Measurements from ENCODE around the gene TEX12. TPM values are rescaled to one million over a fixed set of nuclear protein-coding genes. Genes with fewer than 3 reads are reported as not detected.

Gene TEX12
- total RNA-seq, 1 donor from 2014 or later, result not detected

DNA sequence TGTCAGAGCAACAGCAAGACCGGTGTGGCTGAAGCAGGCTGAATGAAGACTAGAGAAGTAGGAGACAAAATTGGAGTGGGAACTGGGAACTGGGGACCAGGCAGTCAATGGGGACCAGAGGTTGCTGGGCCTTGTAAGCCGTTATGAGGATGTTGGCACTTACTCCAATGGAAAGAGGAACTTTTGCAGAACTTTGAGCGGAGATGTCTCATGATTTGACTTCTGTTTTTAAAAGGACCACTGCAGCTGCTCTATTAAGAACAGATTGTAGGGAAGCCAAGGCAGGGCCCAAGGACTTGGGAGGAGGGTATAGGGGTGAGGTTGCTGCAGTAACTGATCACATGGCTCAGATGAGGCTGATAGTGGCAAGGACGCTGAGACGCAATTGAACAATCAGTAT is 37.5 kb upstream of the TEX12 start:
- DNase-seq (ENCODE audit: low read depth), result no peak
- TF ChIP-seq, protein P1, sequence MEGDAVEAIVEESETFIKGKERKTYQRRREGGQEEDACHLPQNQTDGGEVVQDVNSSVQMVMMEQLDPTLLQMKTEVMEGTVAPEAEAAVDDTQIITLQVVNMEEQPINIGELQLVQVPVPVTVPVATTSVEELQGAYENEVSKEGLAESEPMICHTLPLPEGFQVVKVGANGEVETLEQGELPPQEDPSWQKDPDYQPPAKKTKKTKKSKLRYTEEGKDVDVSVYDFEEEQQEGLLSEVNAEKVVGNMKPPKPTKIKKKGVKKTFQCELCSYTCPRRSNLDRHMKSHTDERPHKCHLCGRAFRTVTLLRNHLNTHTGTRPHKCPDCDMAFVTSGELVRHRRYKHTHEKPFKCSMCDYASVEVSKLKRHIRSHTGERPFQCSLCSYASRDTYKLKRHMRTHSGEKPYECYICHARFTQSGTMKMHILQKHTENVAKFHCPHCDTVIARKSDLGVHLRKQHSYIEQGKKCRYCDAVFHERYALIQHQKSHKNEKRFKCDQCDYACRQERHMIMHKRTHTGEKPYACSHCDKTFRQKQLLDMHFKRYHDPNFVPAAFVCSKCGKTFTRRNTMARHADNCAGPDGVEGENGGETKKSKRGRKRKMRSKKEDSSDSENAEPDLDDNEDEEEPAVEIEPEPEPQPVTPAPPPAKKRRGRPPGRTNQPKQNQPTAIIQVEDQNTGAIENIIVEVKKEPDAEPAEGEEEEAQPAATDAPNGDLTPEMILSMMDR (conservative IDR thresholded peaks at IDR 0.05; ENCODE audit: low read depth, low read length), result no peak
- H3K4me3 ChIP-seq (ENCODE audit: low read depth, low read length), result no peak overlapping the region

DNA sequence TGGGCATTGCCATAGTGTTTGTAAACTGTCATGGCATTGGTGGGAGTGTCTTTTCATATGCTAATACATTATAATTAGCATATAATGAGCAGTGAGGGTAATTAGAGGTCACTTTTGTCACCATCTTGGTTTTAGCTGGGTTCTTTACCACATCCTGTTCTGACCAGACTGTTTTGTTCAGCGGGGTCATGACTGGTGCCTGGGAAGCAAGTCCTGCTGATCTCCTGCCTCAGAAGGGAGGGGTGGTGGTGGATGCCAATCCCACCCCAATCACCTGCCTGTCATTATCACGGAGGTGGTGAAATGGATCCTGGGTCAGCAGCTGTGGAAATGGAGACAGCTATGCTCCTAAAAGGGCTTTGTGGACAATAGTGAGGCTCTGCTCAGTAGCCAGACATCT is 34.4 kb upstream of the TEX12 start:
- TF ChIP-seq, protein P1 (conservative IDR thresholded peaks at IDR 0.05; ENCODE audit: low read depth, low read length), result no peak
- no peak overlapping the region for H3K4me3 ChIP-seq (ENCODE audit: low read depth, low read length)
- no peak for DNase-seq (ENCODE audit: low read depth)

DNA sequence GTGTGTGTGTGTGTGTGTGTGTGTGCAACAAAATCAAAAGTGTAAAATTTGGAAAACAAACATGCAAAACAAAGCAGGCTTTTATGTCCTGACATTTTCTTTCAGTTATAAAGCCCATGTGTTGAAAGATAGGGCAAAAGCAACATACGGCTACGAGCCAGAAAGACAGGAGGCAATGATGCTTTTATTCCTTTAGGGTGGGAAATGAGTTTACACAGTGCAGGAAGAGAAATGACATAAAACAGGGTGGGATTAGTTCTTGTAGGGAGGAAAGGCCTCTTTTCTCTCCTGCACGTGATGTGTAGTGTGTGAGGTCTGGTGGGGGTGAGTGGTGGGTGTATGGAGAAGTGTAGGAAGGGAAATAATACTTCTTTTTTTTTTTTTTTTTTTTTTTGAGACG is 32.7 kb upstream of the TEX12 start:
- DNase-seq (ENCODE audit: low read depth), result no peak
- H3K4me3 ChIP-seq (ENCODE audit: low read depth, low read length), result no peak overlapping the region
- TF ChIP-seq, protein P1 (conservative IDR thresholded peaks at IDR 0.05; ENCODE audit: low read depth, low read length), result no peak

DNA sequence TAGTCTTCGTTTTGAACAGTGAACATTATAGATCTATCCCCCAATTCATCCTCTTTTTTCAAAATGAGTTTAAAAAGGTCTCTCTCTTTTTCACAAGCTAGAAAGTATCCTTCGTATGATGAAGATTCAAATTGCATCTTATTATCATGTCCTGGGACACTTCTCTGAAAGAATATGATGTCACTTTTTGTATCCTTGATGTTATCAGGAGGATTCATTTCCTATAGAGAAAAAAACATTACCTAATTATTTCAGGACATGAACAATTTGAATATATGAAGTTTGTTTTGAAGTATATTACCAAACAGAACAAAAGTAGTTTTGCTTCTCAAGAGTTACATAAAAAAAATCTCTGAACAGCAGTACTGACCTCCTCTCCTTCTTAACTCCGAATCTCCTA is 23.6 kb upstream of the TEX12 start:
- no peak for DNase-seq (ENCODE audit: low read depth)
- no peak overlapping the region for H3K4me3 ChIP-seq (ENCODE audit: low read depth, low read length)
- TF ChIP-seq, protein P1 (conservative IDR thresholded peaks at IDR 0.05; ENCODE audit: low read depth, low read length), result no peak

DNA sequence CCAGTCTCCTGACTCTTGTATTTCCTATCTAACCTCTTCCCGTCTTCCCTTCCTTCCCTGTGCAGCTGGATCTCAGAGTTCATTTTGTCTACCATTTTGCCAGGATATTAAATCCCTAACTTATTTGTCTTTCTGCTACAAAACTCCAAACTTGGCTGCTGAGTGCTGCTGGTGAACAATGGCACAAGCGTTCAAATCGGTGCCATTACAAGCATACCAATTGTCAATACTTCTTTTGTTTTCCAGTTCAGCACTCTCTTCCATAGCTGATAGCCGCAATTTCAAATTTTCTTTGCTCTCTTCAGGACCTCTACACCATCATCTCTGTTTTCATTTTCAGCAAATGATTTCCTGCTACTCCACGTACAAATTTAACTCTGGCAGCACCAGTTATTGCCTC is 16.7 kb upstream of the TEX12 start:
- no peak overlapping the region for H3K4me3 ChIP-seq (ENCODE audit: low read depth, low read length)
- TF ChIP-seq, protein P1 (conservative IDR thresholded peaks at IDR 0.05; ENCODE audit: low read depth, low read length), result no peak
- DNase-seq (ENCODE audit: low read depth), result no peak

DNA sequence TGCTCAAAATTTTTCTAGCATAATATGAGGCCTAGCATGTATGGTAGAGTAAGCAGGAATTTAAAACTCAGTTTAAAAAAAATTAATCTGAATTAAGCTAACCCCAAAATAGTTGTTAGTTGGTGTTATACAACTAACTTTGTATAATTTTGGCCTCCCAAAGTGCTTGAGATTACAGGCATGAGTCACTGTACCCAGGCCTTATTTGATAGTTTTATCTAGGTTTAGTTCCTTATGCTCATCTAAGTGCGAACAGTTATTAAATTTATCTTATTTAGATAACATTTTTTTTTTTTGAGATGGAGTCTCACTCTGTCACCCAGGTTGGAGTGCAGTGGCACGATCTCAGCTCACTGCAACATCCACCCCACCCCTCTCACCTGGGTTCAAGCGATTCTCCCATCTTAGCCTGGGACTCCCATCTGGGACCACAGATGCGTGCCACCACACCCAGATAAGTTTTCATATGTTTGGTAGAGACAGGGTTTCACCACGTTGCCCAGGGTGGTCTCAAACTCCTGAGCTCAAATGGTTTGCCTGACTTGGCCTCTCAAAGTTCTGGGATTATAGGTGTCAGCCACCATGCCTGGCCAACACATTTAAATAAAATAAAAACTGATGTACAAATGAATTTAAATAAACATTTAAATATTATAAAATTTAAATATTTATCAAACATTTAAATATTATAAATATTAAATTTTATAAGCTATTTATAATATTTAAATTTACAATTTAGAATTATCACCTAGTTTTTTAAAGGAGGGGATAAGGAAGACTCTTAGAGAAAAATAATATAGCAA is 10.8 kb upstream of the TEX12 start:
- TF ChIP-seq, protein P1 (conservative IDR thresholded peaks at IDR 0.05; ENCODE audit: low read depth, low read length), result no peak
- H3K4me3 ChIP-seq (ENCODE audit: low read depth, low read length), result no peak overlapping the region
- no peak for DNase-seq (ENCODE audit: low read depth)

Measured in epithelial cell of proximal tubule (primary cell).